H1 (cell line): ENCODE data around the gene RNU6-9. TPM values are rescaled to one million over a fixed set of nuclear protein-coding genes. Genes with fewer than 3 reads are reported as not detected.
A peak's percentile ranks its signal among the peaks of the same experiment; 100 is the strongest.

Experiments
- CTCF ChIA-PET: fragments of 300-600 bp; sonication (Branson Sonifier 250); formaldehyde crosslinking; loops from one replicate; lab custom pipeline; 2021; ENCODE audit not compliant: partially characterized antibody; lab: Charles Lee
- POLR2A ChIA-PET: fragments of 300-600 bp; sonication (Branson Sonifier 250); formaldehyde crosslinking; loops from one replicate; lab custom pipeline; 2021; ENCODE audit warnings: inconsistent platforms; ENCODE audit not compliant: partially characterized antibody; lab: Charles Lee
- DNase-seq, 2 experiments: peaks; one replicate each; pipeline versions ENCODE4 v3.0.0 to v3.0.0-alpha.2; 2010 to 2022; ENCODE audit warnings: low spot score in 2 of 2, low read depth in 1 of 2, mixed read lengths in 1 of 2
- FAIRE-seq: peaks from 2 replicates; lab custom pipeline; 2011; peaks lifted over from hg19 to GRCh38; lab: Jason Lieb, UNC
- H2AFZ ChIP-seq: 2 replicates; pipeline ENCODE4 v1.8.1; 2012; ENCODE audit warnings: low read length, inconsistent platforms
- H2AK5ac ChIP-seq: 2 replicates; pipeline ENCODE4 v1.6.1; 2013; ENCODE audit warnings: low read depth, low read length
- H2BK120ac ChIP-seq: replicated peaks from 2 replicates; pipeline ENCODE3; 2013; ENCODE audit warnings: low read depth, low read length, inconsistent platforms
- H2BK12ac ChIP-seq: 2 replicates; pipeline ENCODE4 v1.6.1; 2013; ENCODE audit warnings: low read depth, low read length
- H2BK15ac ChIP-seq: 2 replicates; pipeline ENCODE4 v1.6.1; 2013; ENCODE audit warnings: low read length
- H2BK20ac ChIP-seq: 2 replicates; pipeline ENCODE4 v1.6.1; 2013; ENCODE audit warnings: low read length
- H2BK5ac ChIP-seq: 2 replicates; pipeline ENCODE4 v1.6.1; 2013; ENCODE audit warnings: low read depth, low read length
- H3K14ac ChIP-seq: 2 replicates; pipeline ENCODE4 v1.6.1; 2013; ENCODE audit warnings: inconsistent platforms; ENCODE audit not compliant: insufficient read length
- H3K18ac ChIP-seq: 2 replicates; pipeline ENCODE4 v1.6.1; 2013; ENCODE audit warnings: low read length; ENCODE audit errors: extremely low read depth
- H3K23ac ChIP-seq: 2 replicates; pipeline ENCODE4 v1.6.1; 2013; ENCODE audit warnings: inconsistent platforms; ENCODE audit not compliant: insufficient read length
- H3K23me2 ChIP-seq: 2 replicates; pipeline ENCODE4 v1.6.1; 2013; ENCODE audit warnings: low read depth, low read length
- H3K27ac ChIP-seq: 2 replicates; pipeline ENCODE4 v1.6.1; 2011; ENCODE audit warnings: low read depth, low read length, inconsistent platforms
- H3K27me3 ChIP-seq, 4 experiments: replicated peaks in 1 of 4; 1 replicate in 1 of 4; 2 replicates in 3 of 4; pipeline versions ENCODE4 v1.6.1 to v1.8.1; 2011 to 2013; ENCODE audit warnings: low read length in 3 of 4, mild to moderate bottlenecking in 3 of 4, inconsistent platforms in 2 of 4, mixed read lengths in 2 of 4, moderate library complexity in 1 of 4; ENCODE audit not compliant: control insufficient read depth in 3 of 4, insufficient read depth in 3 of 4; ENCODE audit errors: extremely low read depth in 1 of 4
- H3K36me3 ChIP-seq, 4 experiments: 2 replicates each; pipeline versions ENCODE4 v1.6.1 to v1.8.1; 2011 to 2013; ENCODE audit warnings: mild to moderate bottlenecking in 4 of 4, low read length in 3 of 4, moderate library complexity in 2 of 4, control low read depth in 1 of 4, inconsistent platforms in 1 of 4; ENCODE audit not compliant: insufficient read depth in 4 of 4, control insufficient read depth in 2 of 4
- H3K4ac ChIP-seq: replicated peaks from 2 replicates; pipeline ENCODE3; 2013; ENCODE audit warnings: low read length, low read depth, mixed read lengths, inconsistent platforms; ENCODE audit not compliant: insufficient read length
- H3K4me1 ChIP-seq, 4 experiments: replicated peaks in 1 of 4; 1 replicate in 1 of 4; 2 replicates in 3 of 4; pipeline versions ENCODE4 v1.6.1 to v1.8.1; 2011 to 2013; ENCODE audit warnings: low read length in 3 of 4, inconsistent platforms in 2 of 4, mixed read lengths in 1 of 4; ENCODE audit not compliant: insufficient read depth in 4 of 4, control insufficient read depth in 3 of 4
- H3K4me2 ChIP-seq, 2 experiments: 2 replicates each; pipeline versions ENCODE4 v1.6.1 to v1.8.1; 2011 to 2013; ENCODE audit warnings: low read depth in 2 of 2, low read length in 2 of 2, control low read depth in 1 of 2, inconsistent platforms in 1 of 2, mild to moderate bottlenecking in 1 of 2; ENCODE audit not compliant: insufficient read depth in 1 of 2
- H3K4me3 ChIP-seq, 4 experiments: fragments of 200-600, 300-600 bp in 1 of 4; sonication (generic), shearing (Covaris generic), sonication (Bioruptor Twin) in 1 of 4; 2 replicates each; pipeline versions ENCODE4 v1.5.1 to v1.8.1; 2011 to 2016; ENCODE audit warnings: low read length in 4 of 4, low read depth in 3 of 4, control low read depth in 2 of 4, inconsistent platforms in 2 of 4, mild to moderate bottlenecking in 2 of 4, mixed read lengths in 1 of 4, moderate library complexity in 1 of 4; ENCODE audit not compliant: insufficient read depth in 2 of 4; ENCODE audit errors: extremely low read depth in 1 of 4
- H3K56ac ChIP-seq: replicated peaks from 2 replicates; pipeline ENCODE3; 2013; ENCODE audit warnings: low read depth, mild to moderate bottlenecking, mixed read lengths, low read length, inconsistent platforms; ENCODE audit not compliant: insufficient read length
- H3K79me1 ChIP-seq: 2 replicates; pipeline ENCODE4 v1.6.1; 2013; ENCODE audit warnings: low read depth, low read length, control low read depth
- H3K79me2 ChIP-seq, 2 experiments: 2 replicates each; pipeline versions ENCODE4 v1.6.1 to v1.8.1; 2012 to 2013; ENCODE audit warnings: low read length in 2 of 2, mild to moderate bottlenecking in 2 of 2, inconsistent platforms in 1 of 2; ENCODE audit not compliant: insufficient read depth in 2 of 2, control insufficient read depth in 1 of 2
- H3K9ac ChIP-seq, 4 experiments: replicated peaks in 1 of 4; 1 replicate in 1 of 4; 2 replicates in 3 of 4; pipeline versions ENCODE4 v1.6.1 to v1.8.1; 2011 to 2013; ENCODE audit warnings: low read depth in 3 of 4, low read length in 3 of 4, control low read depth in 2 of 4, mild to moderate bottlenecking in 2 of 4, moderate library complexity in 2 of 4, inconsistent platforms in 1 of 4; ENCODE audit errors: extremely low read depth in 1 of 4
- H3K9me3 ChIP-seq, 2 experiments: 2 replicates each; pipeline versions ENCODE4 v1.6.1 to v1.8.1; 2012 to 2013; ENCODE audit warnings: mild to moderate bottlenecking in 2 of 2, moderate library complexity in 2 of 2, control low read depth in 1 of 2, inconsistent platforms in 1 of 2, low read depth in 1 of 2, low read length in 1 of 2, mixed read lengths in 1 of 2; ENCODE audit not compliant: insufficient read depth in 2 of 2
- H4K20me1 ChIP-seq, 2 experiments: replicated peaks in 1 of 2; 2 replicates each; pipeline versions ENCODE3 to v1.8.1; 2011 to 2013; ENCODE audit warnings: inconsistent platforms in 2 of 2, low read length in 2 of 2, mild to moderate bottlenecking in 1 of 2; ENCODE audit not compliant: insufficient read depth in 2 of 2, control insufficient read depth in 1 of 2
- H4K5ac ChIP-seq: 2 replicates; pipeline ENCODE4 v1.6.1; 2013; ENCODE audit warnings: low read length, low read depth, mixed read lengths, inconsistent platforms; ENCODE audit not compliant: insufficient read length
- H4K8ac ChIP-seq: 2 replicates; pipeline ENCODE4 v1.8.0; 2013; ENCODE audit warnings: mild to moderate bottlenecking, moderate library complexity, low read length, inconsistent platforms; ENCODE audit not compliant: insufficient read depth; ENCODE audit errors: extremely low read depth
- H4K91ac ChIP-seq: replicated peaks from 2 replicates; pipeline ENCODE3; 2013; ENCODE audit warnings: low read length, mixed read lengths, inconsistent platforms; ENCODE audit not compliant: insufficient read length
- ATF3 ChIP-seq: IDR thresholded peaks from 2 replicates; pipeline ENCODE4 v1.6.1; 2011; ENCODE audit warnings: low read depth, mild to moderate bottlenecking, low read length; ENCODE audit not compliant: insufficient read depth
- BCL11A ChIP-seq, 2 experiments: IDR thresholded peaks; one replicate each; pipeline ENCODE4 v1.6.1; 2011; ENCODE audit warnings: low read depth in 2 of 2, low read length in 2 of 2, mild to moderate bottlenecking in 2 of 2
- BRCA1 ChIP-seq: IDR thresholded peaks from 2 replicates; pipeline ENCODE4 v1.6.1; 2012; ENCODE audit warnings: low read depth, low read length, improper control_type of control experiment
- CHD2 ChIP-seq: IDR thresholded peaks from 2 replicates; pipeline ENCODE4 v1.6.1; 2012; ENCODE audit warnings: low read length, improper control_type of control experiment
- CTBP2 ChIP-seq: IDR thresholded peaks from 2 replicates; pipeline ENCODE4 v1.7.0; 2011; ENCODE audit warnings: borderline replicate concordance, mild to moderate bottlenecking, moderate library complexity, mixed read lengths, low read length; ENCODE audit not compliant: insufficient read depth, insufficient read length
- EP300 ChIP-seq, 2 experiments: IDR thresholded peaks; 1 replicate in 1 of 2; 2 replicates in 1 of 2; pipeline ENCODE4 v1.6.1; 2011 to 2012; ENCODE audit warnings: low read depth in 2 of 2, low read length in 2 of 2, mild to moderate bottlenecking in 2 of 2, borderline replicate concordance in 1 of 2, inconsistent platforms in 1 of 2, moderate library complexity in 1 of 2
- JUND ChIP-seq: IDR thresholded peaks from 2 replicates; pipeline ENCODE4 v1.6.1; 2011; ENCODE audit warnings: mild to moderate bottlenecking, improper control_type of control experiment, low read length
- KDM4A ChIP-seq: IDR thresholded peaks from one replicate; pipeline ENCODE4 v1.7.1; 2012; ENCODE audit warnings: low read depth, mild to moderate bottlenecking, moderate library complexity, low read length, inconsistent platforms; ENCODE audit not compliant: severe bottlenecking
- POLR2A ChIP-seq, 2 experiments: IDR thresholded peaks; 1 replicate in 1 of 2; 2 replicates in 1 of 2; pipeline ENCODE4 v1.6.1; 2011; ENCODE audit warnings: low read depth in 2 of 2, low read length in 2 of 2, mild to moderate bottlenecking in 2 of 2; ENCODE audit errors: control extremely low read depth in 1 of 2
- SP1 ChIP-seq: IDR thresholded peaks from 2 replicates; pipeline ENCODE4 v1.6.1; 2011; ENCODE audit warnings: low read depth, low read length
- SUZ12 ChIP-seq: fragments of 200-600 bp; sonication (generic); IDR thresholded peaks from 2 replicates; pipeline ENCODE4 v1.6.1; 2012; ENCODE audit warnings: mild to moderate bottlenecking, inconsistent platforms, low read length, moderate library complexity, mixed read lengths
- TAF7 ChIP-seq: optimal IDR thresholded peaks from 2 replicates; pipeline ENCODE3; 2011; ENCODE audit warnings: low read depth, mild to moderate bottlenecking, inconsistent platforms, low read length, moderate library complexity, borderline replicate concordance
- WGBS, 2 experiments: shearing (Covaris generic) in 1 of 2; methylation state at CpG; one replicate each; pipeline versions ENCODE4 v1.1.6 to v1.1.7; 2013 to 2015; ENCODE audit warnings: low lambda C conversion rate in 2 of 2, mixed read lengths in 2 of 2, inconsistent platforms in 1 of 2, low coverage in 1 of 2, missing lambda C conversion rate in 1 of 2; ENCODE audit not compliant: insufficient replicate concordance in 2 of 2, insufficient coverage in 1 of 2, insufficient read length in 1 of 2; ENCODE audit errors: extremely low coverage in 1 of 2, missing lambda C conversion rate in 1 of 2; 5-methylcytosine and 5-hydroxymethylcytosine counted together
- polyA plus RNA-seq, 7 experiments: library from polyadenylated mRNA; depleted of rRNA in 3 of 7; stranded (reverse) in 5 of 7; unstranded in 2 of 7; fragments of >200 nt in 5 of 7; fragments of 200-250 nt in 2 of 7; gene quantifications; 1 replicate in 5 of 7; 2 replicates in 1 of 7; 4 replicates in 1 of 7; pipeline versions ENCODE4 v1.2.1 to v1.2.3, GENCODE V29; 2011 to 2013; ENCODE audit warnings: missing spikeins in 2 of 7, mixed read lengths in 2 of 7
- total RNA-seq: library from RNA; stranded (reverse); fragmentation: NEBNext Ultra II Directional; extraction: Animal tissue kit (Norgen Biotek cat#: 25700); gene quantifications from 2 replicates; pipeline ENCODE4 v1.2.1, GENCODE V29; 2021

RNU6-9 gene
- total and polyA plus RNA-seq, 2 of the 8 experiments (the other 6 are each of a cell fraction or from before 2014, with no cell fraction given) = not detected

GRCh38 chr19:899336-900042 is 6.2 kb downstream of the RNU6-9 start:
- H4K91ac ChIP-seq = no peak overlapping the region
- no peak overlapping the region for H3K14ac ChIP-seq
- ChIA-PET CTCF (no interaction called here), POLR2A (interaction anchor here (0.6 kb wide), 1 partner anchor 129 kb away, joined by 3 read pairs; no protein-coding TSS in a partner anchor)
- H3K9ac ChIP-seq = no peak overlapping the region
- peaks cover 0 to 6% of the 10 kb centered on the region in 2 experiments; a peak in 2 of 4 replicates for H3K79me2 ChIP-seq
- no peak overlapping the region for H4K5ac ChIP-seq
- no peak overlapping the region for H2AFZ ChIP-seq
- no peak overlapping the region for H2BK5ac ChIP-seq
- no peak overlapping the region for H3K27ac ChIP-seq
- H3K4me2 ChIP-seq = no peak overlapping the region
- H3K79me1 ChIP-seq = no peaks in the 10 kb centered on the region; the same call in 1 of the 2 replicates
- no peaks in the 10 kb centered on the region for H3K27me3 ChIP-seq
- no peaks in the 10 kb centered on the region for H3K9me3 ChIP-seq
- peaks cover 3% of the 10 kb centered on the region; the same call in 1 of the 2 replicates for H3K23me2 ChIP-seq
- H4K8ac ChIP-seq = 0 out of 2 replicates have a peak overlapping the region, but pooled peaks have one; percentile 19
- H2BK20ac ChIP-seq = no peak overlapping the region
- H3K36me3 ChIP-seq = peaks cover 0 to 13% (median 2%) of the 10 kb centered on the region in 4 experiments; a peak in 2 of 8 replicates
- H2BK120ac ChIP-seq = no peak overlapping the region
- H3K18ac ChIP-seq = no peak overlapping the region
- H3K4ac ChIP-seq = no peak overlapping the region
- FAIRE-seq = no peak
- H3K4me1 ChIP-seq = peaks cover 0 to 11% (median 5%) of the 10 kb centered on the region in 4 experiments; a peak in 5 of 7 replicates
- DNase-seq = no peak
- no peak overlapping the region for H2BK12ac ChIP-seq
- H3K56ac ChIP-seq = no peak overlapping the region
- WGBS, 2 experiments = 89% methylated on average over 32 of the region's 32 CpGs; no CpG with 5 or more reads in 1 of the 2 experiments
- no peak overlapping the region for H3K23ac ChIP-seq
- H2BK15ac ChIP-seq = no peak overlapping the region
- peaks cover 13 to 27% of the 10 kb centered on the region in 2 experiments for H4K20me1 ChIP-seq
- no peak overlapping the region for H2AK5ac ChIP-seq
- H3K4me3 ChIP-seq = no peak overlapping the region
- TF ChIP-seq KDM4A (no peak), BRCA1 (no peak), CHD2 (no peak), POLR2A (IDR thresholded peaks at IDR 0.05; ENCODE audit: control extremely low read depth in 1 of 2, low read depth in 2 of 2, low read length in 2 of 2) (no peak), SP1 (no peak), BCL11A (IDR thresholded peaks at IDR 0.05; ENCODE audit: low read depth in 2 of 2, low read length in 2 of 2) (no peak), ATF3 (no peak), TAF7 (no peak), SUZ12 (no peak), CTBP2 (no peak), EP300 (IDR thresholded peaks at IDR 0.05; ENCODE audit: borderline replicate concordance in 1 of 2, low read depth in 2 of 2, low read length in 2 of 2) (no peak), JUND (no peak)
